HL-60/S4 treated with retinoic acid at 250 ng/mL for 4 days and 3 days (cell line): ENCODE measurements around the gene MPIG6B.

Experiments used
- in situ Hi-C: fragments of 300-500 bp; cut with MboI; formaldehyde crosslinking; loops from 2 replicates; pipeline ENCODE4 v1.7.0; 2022; ENCODE audit warnings: low sequenced_read_pairs

Gene MPIG6B

GRCh38 chr6:31720196-31720770 lies 2.9 kb upstream of the MPIG6B start:
- in situ Hi-C loops = no loop called here

- in situ Hi-C loops = no loop called here
These were observed 1.7 kb upstream of the MPIG6B start, which contains the start of gene LY6G6C for GRCh38 chr6:31721351-31722020. LY6G6C (minus strand) TSS chr6:31721746; CDS start chr6:31721679, 67 bp downstream.

GRCh38 chr6:31722173-31722572 lies 1.0 kb upstream of the MPIG6B start:
- in situ Hi-C loops = no loop called here

- in situ Hi-C loops = no loop called here
These were observed 963 bp downstream of the MPIG6B start for GRCh38 chr6:31723980-31724691.

GRCh38 chr6:31725502-31726350 lies 2.6 kb downstream of the MPIG6B start:
- in situ Hi-C loops = no loop called here

- in situ Hi-C loops = no loop called here
These were observed 4.0 kb downstream of the MPIG6B start for GRCh38 chr6:31727034-31727716.

GRCh38 chr6:31727717-31728671 lies 4.8 kb downstream of the MPIG6B start:
- in situ Hi-C loops = no loop called here

GRCh38 chr6:31728767-31729514 lies 5.8 kb downstream of the MPIG6B start, which contains the start of gene DDAH2:
DDAH2 (minus strand) TSS chr6:31729299; CDS start chr6:31729161, 138 bp downstream.
- in situ Hi-C loops = no loop called here

- in situ Hi-C loops = no loop called here
These were observed 6.4 kb downstream of the MPIG6B start for GRCh38 chr6:31729515-31729978.

GRCh38 chr6:31729979-31730630 lies 6.9 kb downstream of the MPIG6B start:
- in situ Hi-C loops = no loop called here

- in situ Hi-C loops = no loop called here
These were observed 7.5 kb downstream of the MPIG6B start for GRCh38 chr6:31730631-31731086.

- in situ Hi-C loops = no loop called here
These were observed 8.9 kb downstream of the MPIG6B start for GRCh38 chr6:31732029-31732428.

GRCh38 chr6:31733734-31734133 lies 10.6 kb downstream of the MPIG6B start:
- in situ Hi-C loops = no loop called here

GRCh38 chr6:31734247-31734820 lies 11.2 kb downstream of the MPIG6B start:
- in situ Hi-C loops = no loop called here

- in situ Hi-C loops = no loop called here
These were observed 11.7 kb downstream of the MPIG6B start for GRCh38 chr6:31734821-31735406.

- in situ Hi-C loops = no loop called here
These were observed 13.0 kb downstream of the MPIG6B start, which contains the start of gene CLIC1 for GRCh38 chr6:31736021-31736767. CLIC1 (minus strand) TSS chr6:31736530; CDS start chr6:31736300, 230 bp downstream.
